ENCODE measurements around the gene PRM2.

Gene PRM2

DNA sequence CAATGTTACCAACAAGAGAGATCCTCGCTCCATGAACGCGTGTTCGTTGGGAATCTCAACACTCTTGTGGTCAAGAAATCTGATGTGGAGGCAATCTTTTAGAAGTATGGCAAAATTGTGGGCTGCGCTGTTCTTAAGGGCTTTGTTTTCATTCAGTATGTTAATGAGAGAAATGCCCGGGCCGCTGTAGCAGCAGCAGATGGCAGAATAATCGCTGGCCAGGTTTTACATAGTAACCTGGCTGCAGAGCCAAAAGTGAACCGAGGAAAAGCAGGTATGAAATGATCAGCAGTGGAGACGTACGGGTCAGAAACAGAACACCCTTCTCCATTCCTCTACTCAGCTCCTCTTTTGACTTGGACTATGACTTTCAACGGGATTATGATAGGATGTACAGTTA, 33.6 kb downstream of the PRM2 start:
- DNase-seq: no peak

- no peak for DNase-seq
These were observed 34.6 kb downstream of the PRM2 start for GRCh38 chr16:11241480-11242204.

- no peak for DNase-seq
These were observed 35.4 kb downstream of the PRM2 start for GRCh38 chr16:11240636-11241473.

DNA sequence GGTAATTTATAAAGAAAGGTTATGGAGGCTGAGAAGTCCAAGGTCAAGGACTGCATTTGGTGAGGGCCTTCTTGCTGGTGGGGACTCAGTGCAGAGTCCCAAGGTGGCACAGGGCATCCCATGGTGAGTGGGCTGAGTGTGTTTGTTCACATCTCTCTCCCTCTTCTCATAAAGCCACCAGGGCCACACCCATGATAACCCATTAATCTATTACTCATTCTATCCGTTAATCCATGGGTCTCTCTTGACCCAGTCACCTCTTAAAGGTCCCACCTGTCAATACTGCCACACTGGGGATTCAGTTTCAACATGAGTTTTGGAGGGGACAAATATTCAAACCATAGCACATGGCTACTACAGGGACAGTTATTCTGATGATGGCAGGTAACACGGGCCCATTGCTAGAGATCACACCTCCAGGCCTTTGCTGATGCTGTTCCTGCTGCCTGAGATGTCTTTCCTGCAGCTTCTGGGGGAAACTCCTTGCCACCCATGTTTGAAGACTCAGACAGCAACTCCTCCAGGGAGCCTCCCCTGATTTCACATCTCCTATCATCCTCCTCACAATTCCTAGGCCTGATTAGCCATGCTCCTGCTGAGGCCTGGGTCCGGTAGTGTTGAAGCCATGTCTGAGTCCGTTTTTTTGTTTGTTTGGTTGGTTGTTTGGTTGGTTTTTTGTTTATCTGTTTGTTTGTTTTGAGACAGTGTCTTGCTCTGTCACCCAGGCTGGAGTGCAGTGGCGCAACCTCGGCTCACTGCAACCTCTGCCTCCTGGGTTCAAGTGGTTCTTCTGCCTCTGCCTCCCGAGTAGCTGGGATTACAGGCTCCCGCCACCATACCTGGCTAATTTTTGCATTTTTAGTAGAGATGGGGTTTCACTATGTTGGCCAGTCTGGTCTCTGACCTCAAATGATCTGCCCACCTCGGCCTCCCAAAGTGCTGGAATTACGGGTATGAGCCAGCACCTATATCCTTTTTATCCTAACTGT, 36.3 kb downstream of the PRM2 start:
- DNase-seq: no peak

GRCh38 chr16:11238272-11239202, 37.7 kb downstream of the PRM2 start:
- DNase-seq: no peak

- DNase-seq: no peak
These were observed 39.6 kb downstream of the PRM2 start for GRCh38 chr16:11236461-11237254.

GRCh38 chr16:11235703-11235991, 40.6 kb downstream of the PRM2 start:
- DNase-seq: no peak

GRCh38 chr16:11234884-11235702, 41.2 kb downstream of the PRM2 start:
- no peak for DNase-seq

GRCh38 chr16:11233727-11234376, 42.4 kb downstream of the PRM2 start:
- peak; percentile 73 to 76 for DNase-seq

DNA sequence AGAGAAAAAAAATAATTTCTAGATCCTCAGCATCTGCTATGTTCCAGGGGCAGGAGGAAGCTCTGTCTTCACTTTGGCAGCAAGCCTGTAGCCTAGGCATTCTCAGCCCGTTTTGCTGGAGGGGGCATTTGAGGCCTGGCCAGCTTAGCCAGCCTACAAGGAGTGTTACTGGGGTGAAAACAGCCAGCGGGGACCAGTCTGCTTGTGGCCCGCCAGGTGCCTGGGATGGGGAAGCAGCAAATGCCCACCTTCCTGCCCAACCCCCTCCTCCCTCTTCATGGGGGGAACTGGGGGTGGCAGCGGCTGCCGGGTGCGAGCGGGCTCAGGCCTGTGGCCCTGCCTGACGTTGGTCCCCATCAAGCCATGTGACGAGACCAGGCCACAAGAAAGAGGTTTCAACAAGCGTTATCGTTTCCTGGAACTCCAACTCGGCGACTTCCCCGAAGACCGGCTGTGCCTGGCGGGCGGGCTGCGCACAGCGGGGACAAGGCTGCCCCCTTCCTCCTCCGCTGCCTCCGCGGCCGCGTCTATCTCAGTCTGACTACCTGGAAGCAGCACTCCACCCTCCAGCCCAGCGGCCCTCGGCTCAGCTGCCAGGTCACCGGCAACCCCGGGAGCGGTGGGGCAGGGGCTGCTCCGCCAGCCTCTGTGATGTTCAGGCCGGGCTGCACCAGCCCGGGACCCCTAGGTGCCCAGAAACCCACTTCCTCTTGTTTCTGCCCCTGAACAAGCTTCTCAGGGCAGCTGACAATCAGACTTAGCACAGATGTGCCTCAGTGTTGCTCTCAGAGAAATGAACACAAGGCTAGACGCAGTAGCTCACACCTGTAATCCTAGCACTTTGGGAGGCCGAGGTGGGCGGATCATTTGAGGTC, 43.2 kb downstream of the PRM2 start:
- DNase-seq: peak; percentile 89 to 90

DNA sequence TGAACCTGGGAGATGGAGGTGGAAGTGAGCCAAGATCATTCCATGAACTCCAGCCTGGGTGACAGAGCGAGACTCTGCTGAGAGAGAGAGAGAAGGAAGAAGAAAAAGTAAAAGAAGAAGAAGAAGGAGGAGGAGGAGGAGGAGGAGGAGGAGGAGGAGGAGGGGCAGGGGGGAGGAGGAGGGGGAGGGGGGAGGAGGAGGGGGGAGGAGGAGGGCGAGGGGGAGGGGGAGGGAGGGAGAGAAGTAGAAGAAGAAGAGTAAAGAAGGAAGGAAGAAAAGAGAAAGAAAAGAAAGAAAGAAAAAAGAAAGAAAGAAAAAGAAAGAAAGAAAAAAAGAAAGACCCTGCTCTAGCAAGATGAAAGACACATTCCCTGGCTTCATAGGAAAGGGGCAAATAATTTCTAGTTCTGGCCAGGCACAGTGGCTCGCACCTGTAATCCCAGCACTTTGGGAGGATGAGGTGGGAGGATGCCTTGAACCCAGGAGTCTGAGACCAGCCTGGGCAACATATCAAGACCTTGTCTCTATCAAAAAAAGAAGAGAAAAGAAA, 43.9 kb downstream of the PRM2 start:
- no peak for DNase-seq

GRCh38 chr16:11231367-11231970, 44.8 kb downstream of the PRM2 start:
- no peak for DNase-seq

GRCh38 chr16:11229906-11230305, 46.4 kb downstream of the PRM2 start:
- no peak for DNase-seq

GRCh38 chr16:11229432-11229831, 46.8 kb downstream of the PRM2 start:
- DNase-seq: no peak

DNA sequence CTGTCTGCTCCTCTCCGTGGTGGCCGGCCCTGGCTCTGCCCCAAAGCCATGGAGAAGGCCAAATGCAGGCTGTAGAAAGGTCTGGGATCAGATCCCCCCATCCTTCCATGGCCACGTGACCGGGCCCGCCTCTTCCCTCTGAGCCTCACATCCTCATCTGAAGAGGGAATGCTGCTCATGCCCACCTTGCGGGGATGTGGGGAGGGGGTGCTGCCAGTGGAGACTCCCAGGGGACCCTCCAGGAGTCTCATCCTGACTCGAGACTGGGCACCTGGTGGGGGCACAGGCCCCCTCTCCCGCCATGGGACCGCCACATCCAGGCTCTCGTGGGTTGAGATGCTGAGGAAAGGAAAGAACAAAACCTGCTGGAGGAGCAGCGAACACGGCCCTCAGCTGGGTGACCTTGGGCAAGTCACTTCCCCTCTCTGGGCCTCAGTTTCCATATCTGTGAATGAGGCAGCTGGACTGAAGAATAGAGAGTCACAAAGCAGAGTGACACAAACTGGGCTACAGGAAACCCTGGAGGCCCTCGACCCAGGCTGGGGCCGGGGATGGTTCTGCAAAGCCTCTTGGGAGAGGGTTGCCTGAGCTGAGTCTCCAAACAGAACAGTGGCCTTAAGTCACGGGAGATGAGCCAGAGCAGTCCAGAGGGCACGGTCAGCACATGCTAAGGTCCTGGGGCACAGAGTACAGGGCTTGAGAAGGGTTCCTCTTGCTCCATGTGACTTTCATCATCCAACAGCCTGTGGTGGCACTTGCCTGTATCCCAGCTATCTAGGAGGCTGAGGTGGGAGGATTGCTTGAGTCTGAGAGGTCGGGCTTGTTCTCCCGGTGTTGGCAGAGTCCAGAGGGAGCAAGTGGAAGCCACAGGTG, 50.4 kb downstream of the PRM2 start:
- no peak for DNase-seq

All from activated CD4-positive, alpha-beta T cell treated with anti-CD3 and anti-CD28 coated beads for 4 hours (primary cell).